ENCODE measurements around the gene RAB10.
"Not testable (repeated sequence)": the region's sequence is repeated elsewhere in the genome, so short reads cannot be mapped to it uniquely, and the experiment has no call there.

RAB10 gene

DNA sequence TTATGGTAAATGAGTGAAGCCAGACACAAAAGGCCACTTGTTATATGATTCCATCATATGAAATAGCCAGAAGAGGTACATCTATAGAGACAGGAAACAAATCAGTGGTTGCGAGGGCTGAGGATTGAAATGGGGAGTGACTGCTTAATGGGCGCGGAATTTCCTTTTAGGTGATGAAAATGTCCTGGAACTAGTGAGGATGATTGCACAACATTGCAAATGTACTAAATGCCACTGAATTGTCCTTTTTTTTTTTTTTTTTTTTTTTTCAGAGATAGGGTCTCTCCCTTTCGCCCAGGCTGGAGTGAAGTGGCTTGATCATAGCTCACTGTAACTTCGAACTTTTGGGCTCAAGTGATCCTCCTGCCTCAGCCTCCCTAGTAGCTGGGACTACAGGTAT, 123.7 kb downstream of the RAB10 start:
- DNase-seq (ENCODE audit: low read depth): no peak

DNA sequence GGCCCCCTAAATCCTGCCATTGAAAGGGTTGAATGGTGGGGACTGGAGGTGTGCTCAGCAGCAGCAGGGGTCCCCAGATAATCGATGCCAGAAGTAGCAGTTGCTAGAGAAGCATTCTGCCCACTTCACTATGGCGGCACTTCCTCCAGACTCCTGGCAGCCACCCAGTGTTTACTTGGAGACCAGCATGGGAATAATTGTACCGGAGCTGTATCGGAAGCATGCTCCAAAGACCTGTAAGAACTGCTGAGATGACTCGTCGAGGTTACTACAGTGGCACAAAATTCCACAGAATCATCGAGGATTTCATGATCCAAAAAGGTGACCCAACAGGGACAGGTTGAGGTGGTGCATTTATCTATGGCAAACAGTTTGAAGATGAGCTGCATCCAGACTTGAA, 128.0 kb downstream of the RAB10 start:
- DNase-seq (ENCODE audit: low read depth): no peak

- DNase-seq (ENCODE audit: low read depth): no peak
These were observed 129.1 kb downstream of the RAB10 start for GRCh38 chr2:26162963-26163362.

GRCh38 chr2:26164231-26164630, 130.3 kb downstream of the RAB10 start:
- no peak for DNase-seq (ENCODE audit: low read depth)

DNA sequence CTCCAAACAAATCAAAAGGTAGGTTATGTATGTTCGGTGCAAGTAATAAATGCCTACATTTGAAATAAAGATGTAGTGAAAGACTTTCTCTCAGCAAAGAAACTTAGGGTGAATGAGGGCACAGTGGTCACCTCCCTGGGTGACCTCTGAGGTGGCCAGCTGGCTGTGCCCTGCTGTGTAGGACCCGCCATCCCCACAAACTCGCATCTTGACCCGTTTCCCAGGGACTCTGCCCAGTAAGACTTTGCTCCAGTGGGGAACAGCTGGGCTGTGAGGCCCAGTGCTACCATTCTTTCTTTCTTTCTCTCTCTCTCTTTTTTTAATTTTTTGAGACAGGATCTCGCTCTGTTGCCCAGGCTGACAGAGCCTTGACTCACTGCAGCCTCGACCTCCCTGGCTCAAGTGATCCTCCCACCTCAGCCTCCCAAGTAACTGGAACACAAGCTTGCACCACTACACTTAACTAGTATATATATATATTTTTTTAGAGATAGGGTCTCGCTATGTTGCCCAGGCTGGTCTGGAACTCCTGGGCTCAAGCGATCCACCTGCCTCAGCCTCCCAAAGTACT, 130.8 kb downstream of the RAB10 start:
- DNase-seq (ENCODE audit: low read depth): no peak

GRCh38 chr2:26165403-26165802, 131.5 kb downstream of the RAB10 start:
- no peak for DNase-seq (ENCODE audit: low read depth)

- not testable (repeated sequence) for DNase-seq (ENCODE audit: low read depth)
These were observed 132.7 kb downstream of the RAB10 start for GRCh38 chr2:26166541-26166940.

DNA sequence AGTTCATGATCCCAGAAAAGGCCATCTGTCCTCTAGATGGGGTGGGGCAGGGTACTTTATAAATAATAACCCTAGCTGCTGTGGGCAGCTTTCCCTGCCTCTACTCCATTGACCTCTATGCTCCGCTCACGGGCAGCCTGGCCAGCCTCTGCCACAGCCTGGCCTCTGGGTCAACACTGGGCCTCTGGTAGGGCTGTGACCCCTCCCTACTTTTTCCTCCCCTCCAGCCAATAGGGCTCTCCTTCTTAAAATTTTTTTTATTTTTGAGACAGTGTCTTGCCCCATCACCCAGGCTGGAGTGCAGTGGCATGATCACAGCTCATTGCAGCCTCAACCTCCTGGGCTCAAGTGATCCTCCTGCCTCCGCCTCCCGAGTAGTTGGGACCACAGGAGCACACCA, 134.9 kb downstream of the RAB10 start:
- DNase-seq (ENCODE audit: low read depth): no peak

- DNase-seq (ENCODE audit: low read depth): no peak
These were observed 135.3 kb downstream of the RAB10 start for GRCh38 chr2:26169226-26169625.

DNA sequence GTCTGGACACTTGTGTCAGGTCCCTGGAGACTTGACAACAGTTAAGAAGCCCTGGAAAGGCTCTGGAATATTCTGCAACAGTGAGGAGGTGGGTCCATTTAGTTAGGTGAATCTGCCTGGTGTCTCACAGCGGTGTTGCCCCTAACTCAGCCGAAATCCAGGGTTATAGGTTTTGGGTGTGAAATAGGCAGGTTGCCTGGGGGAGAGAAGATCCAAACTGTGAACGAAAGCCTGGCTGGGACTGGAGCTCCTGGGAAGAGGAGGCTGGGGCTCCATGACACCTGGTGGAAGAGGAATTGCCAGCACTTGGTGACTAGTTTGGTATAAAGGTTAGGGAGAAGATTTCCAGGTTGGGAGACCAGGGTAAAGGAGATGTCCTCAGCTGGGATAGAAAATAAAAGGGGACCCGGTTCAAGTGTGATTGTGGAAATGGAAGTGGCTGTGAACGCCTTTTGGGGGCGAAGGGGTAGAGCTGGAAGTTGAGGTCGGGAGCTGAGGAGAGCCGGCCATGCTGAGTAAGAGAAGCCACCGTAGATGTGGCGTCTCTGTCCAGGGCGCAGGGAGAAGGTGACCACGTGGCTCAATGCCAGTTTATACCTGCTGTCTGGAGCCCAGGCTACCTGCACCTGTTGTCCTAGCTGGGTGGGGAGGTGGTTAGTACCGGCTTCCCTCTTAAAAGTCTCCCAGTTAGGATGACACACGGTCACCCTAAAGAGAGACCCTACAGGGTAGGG, 136.0 kb downstream of the RAB10 start:
- DNase-seq (ENCODE audit: low read depth): no peak

DNA sequence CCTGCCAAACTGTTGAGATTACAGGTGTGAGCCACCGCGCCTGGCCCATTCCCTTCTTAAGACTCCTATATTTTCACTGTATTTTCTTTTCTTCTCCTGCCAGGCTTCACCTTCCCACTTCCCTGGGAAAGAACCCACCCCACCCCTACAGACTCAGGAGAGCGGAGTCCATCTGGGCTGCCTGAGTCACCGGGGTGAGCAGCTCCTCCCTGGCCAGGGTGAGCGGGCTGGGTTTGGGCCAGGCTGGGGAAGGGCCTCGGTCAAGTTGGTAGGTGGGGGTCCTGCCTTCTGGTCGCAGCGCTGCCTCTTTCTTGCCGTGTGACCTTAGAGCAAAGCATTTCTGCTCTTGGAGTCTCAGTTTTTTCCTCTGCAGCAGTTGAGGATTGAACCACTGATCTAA, 136.9 kb downstream of the RAB10 start:
- DNase-seq (ENCODE audit: low read depth): no peak

DNA sequence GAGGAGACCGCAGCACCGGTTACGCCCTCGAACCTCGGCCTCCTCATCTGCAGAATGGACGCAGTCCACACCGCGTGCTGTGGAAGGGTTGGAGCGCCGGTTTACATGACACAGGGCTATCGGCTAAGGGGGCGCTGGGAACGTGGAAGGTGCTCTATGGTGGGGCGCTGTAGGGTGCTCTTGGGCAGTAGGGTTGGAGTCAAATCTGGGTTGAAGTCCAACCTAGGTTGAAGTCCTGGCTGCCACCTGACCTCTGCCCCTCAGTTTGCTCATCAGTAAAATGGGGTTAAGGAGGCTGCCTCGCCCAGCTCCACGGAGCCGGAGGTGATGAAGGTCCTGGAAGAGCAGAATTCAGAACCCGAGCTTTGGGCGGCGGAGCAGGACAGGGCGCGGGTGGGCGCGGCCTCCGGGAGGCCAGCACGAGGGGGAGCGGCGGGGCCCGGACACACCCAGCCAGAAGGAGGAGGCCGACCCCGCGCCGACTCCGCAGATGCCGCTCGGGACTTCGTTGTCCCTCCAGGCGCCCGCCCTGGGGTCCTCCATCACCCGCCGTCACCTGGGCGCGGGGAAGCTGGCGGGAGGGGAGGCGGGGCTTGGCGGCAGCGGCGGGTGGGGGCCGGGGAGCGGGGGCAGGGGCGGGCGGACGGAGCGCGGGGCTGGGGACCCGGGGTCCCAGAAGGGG, 138.4 kb downstream of the RAB10 start:
- no peak for DNase-seq (ENCODE audit: low read depth)

GRCh38 chr2:26172871-26173775, 139.2 kb downstream of the RAB10 start, which contains the start of gene GAREM2:
GAREM2 (plus strand) TSS chr2:26173088; CDS start chr2:26173221, 133 bp downstream.
- no peak for DNase-seq (ENCODE audit: low read depth)

DNA sequence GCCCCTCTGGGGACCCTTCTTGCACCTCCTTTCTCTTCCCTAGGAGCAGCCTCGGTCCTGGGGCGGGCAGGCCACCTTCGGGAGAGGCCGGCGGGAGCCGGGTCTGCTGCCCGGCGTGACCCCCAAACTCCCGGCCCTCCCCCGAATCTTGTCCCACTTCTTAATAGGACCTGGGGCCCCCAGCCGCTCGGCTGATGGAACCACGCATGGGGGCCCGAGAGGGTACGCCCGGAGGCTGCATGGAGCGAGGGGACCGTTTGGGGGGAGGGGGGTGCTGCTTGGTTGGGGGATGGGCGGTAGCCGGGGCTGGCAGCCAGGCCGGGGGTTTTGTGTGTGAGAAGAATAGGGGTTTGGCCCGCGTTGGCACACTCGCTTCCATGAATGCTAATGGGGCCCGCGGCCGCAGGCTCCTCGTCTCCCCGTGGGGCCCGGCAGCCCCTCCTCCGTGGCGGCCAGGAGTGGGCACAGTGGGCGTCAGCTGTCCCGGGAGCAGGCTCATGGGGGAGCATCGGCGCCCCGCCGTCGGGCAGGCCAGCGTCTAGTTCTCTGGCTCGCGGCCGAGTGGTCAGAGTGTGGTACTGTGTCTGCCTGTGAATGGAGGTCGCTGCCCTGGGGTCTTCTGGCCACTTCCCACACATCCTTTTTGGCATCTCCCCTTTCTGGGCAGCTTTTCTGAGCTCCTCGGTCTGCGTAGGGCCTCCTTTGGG, 140.0 kb downstream of the RAB10 start:
- DNase-seq (ENCODE audit: low read depth): no peak

DNA sequence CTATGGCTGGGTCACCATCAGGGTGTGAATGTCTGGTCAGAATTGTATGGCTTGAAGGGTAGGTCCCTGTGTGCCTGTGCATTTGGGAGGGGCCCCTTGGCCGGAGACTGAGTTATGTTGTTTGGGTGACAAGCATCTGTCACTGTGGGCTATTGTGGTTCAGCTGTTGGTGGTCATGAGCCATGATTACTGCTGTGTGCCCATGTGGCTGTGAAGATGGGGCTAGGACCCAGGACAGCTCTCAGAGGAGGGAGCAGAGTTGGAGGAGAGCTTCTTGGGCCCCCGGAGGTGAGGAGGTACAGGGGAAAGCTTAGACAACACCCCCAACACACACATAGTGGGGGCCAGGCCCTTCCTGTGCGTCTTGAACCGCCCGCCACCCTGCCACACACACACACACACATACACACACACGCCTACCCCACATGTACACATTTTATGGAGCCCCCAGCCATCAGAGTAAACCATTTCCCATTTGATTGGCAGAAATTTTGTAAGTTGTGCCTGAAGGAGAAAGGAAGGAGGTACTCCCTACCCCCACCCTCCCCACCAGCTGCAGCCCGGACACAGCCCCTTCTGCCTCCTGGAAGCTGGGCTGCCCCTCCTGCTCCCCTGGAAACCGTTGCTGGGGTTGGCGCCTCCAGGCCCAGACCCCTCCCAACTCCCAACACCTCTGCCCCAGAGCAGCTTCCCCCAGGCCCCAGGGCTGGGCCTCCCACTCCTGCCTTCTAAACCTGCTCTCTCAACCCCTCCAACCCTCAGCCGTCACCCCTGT, 141.0 kb downstream of the RAB10 start:
- DNase-seq (ENCODE audit: low read depth): no peak

DNA sequence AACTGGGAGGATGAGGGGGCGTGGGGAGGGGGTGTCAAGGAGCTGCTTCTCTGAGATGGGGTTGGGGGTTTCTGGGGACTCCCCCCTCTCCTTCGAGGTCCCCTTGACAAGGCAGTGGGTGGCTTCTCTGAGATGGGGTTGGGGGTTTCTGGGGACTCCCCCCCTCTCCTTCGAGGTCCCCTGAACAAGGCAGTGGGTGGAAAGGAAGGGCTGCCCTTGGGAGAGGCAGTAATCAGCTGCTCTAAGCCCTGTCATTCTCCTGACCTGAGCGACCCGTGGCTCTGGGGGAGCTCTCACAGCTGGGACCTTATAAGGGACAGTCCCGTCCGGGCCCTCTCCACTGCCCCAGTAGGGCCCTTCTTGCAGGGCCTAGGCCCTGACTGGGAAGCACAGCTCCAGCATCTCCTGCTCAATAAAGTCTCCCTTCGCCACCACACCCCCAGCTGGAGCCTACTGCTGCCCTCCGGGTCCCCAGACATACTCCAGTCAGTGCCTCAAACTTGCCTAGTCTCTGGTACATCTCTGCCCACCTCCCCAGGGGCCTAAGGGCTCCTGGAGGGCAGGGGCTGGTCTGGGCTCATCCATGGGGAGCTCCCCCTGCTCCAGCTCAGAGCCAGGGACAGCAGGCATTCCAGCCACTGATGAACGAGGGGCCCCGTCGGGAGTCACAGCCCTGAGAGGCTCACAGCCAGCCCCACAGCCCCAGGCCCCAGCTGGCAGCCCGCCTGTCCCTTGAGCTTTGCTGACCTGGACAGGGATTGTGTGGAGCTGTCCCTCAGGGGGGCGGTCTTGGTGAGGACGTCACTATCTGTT, 141.8 kb downstream of the RAB10 start:
- no peak for DNase-seq (ENCODE audit: low read depth)

GRCh38 chr2:26176279-26176615, 142.4 kb downstream of the RAB10 start:
- no peak for DNase-seq (ENCODE audit: low read depth)

DNA sequence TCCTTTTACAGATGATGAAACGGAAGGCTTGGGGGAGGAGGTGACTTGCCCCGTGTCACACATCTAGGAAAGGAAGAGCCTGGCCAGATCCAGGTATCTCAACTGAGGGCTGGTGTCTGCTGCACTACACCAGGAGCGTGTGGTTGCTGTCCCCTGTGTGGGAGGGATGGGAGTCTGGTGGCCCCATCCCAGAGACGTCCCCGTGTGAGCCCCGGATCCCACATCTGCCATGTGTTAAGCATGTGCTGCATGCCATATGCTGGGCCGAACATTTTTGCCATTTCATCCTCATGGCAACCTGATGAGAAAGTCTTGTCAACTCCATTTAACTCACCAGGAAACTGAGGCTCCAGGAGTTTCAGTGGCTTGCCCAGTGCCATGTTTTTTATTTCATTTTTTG, 143.2 kb downstream of the RAB10 start:
- no peak for DNase-seq (ENCODE audit: low read depth)

GRCh38 chr2:26178246-26178645, 144.4 kb downstream of the RAB10 start:
- no peak for DNase-seq (ENCODE audit: low read depth)
